Bone marrow (tissue), 2 donors: ENCODE results near the gene ABHD8.

ENCODE experiments used
- DNase-seq, 2 donors: peaks; one replicate each; lab custom pipeline; 2025; lab: John Stamatoyannopoulos, UW

Gene ABHD8

GRCh38 chr19:17321655-17322489 lies 18.6 kb upstream of the ABHD8 start:
- no peak for DNase-seq

- DNase-seq: no peak
Observed at GRCh38 chr19:17320435-17320834, 17.2 kb upstream of the ABHD8 start.

DNA sequence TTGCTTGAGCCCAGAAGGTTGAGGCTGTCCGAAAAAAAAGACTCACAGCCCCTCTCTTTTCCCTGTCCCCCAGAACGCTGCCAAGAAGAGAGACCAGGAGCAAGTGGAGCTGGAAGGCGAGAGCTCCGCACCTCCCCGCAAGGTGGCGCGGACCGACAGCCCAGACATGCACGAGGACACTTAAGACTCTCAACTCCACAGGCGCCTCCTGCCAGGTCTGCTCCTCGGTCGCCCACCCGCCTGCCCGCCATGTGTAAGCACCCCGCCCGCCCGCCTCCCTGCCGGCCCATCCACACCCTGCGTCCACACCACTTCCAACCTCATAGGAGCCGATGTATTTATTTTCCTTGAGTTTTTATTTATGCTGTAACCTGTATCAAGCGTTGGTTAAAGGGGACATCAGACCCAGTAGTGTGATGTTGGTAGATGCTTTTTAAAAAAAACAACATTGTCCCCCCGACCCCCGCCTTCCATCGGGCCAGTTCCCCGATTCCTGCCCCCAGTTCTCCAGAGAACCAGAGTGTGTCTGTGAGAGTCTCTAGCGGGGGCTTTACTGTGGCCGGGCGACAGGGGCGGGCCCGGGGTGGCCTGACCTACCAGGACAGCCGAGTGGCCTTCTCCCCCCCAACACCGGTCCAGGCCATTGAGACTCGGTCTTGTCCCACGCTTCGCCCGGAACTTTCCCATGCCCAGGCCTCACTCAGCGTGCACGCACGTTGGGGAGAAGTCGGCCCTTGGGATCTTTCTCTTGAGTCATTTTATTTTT lies 16.4 kb upstream of the ABHD8 start:
- no peak for DNase-seq

DNA sequence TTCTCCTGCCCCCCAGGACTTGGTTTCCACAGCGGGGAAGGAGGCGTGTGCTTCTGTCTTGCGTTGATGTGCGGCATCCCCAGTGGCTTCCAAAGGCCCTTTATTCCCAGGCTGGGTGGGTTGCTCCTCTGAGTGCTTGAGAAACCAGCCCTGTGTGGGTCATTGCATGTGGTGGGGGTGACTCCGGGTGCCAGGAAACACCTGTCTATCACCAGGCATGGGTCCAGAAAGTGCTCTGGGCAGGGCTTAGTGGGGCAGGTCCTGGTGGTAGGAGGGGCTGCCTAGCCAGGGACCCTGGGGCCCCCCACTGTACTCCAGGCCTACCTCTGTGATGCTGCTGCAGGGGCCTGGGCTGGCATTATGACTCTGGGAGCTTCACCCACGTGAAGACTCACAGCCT lies 15.7 kb upstream of the ABHD8 start:
- no peak for DNase-seq

GRCh38 chr19:17314007-17314593 lies 10.9 kb upstream of the ABHD8 start:
- DNase-seq: no peak

GRCh38 chr19:17312189-17313113 lies 9.2 kb upstream of the ABHD8 start:
- DNase-seq: no peak

- DNase-seq: no peak
Observed at GRCh38 chr19:17311455-17312188, 8.4 kb upstream of the ABHD8 start.

- DNase-seq: no peak
Observed at GRCh38 chr19:17309965-17310461, 6.8 kb upstream of the ABHD8 start.

DNA sequence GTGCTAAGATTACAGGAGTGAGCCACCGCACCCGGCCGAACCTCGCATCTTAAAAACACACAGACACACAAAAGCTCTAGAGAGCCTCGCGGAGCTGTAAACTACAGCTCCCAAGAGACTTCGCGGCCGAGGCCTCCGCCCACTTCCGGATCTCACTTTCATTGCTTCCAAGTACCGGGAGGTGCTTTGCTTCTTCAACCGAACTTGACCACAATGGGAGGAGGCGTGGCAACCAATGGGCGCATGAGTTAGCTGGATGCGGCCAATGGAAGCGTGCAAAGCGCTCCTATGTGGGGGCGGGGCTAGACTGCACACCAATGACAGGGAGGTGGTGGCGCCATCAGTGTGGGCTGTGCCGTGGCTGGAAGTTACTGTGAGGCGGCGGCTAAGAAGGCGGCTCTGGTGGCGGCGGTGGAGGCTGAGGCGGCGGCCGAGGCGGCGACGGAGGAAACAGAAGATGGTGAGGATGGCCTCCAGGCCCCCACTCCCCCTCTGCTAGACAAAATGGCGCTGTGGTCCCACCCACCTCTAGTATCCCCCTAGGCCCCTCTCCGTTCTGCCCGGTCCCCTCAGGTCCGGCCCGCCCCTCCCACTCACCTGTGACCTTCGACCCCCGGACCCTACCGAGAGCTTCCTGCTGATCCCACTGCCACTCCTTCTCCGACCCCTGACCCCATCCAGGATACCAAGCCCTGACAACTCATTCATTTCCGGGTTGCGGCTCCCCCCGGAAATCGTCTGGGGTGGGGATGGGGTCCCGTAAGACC lies 6.2 kb upstream of the ABHD8 start, which contains the start of gene DDA1:
Gene DDA1 (plus strand): TSS at position 366 of the 767 bp plus-strand sequence. CDS start 92 bp downstream, at position 458.
- DNase-seq: peak; percentile 78 to 99

DNA sequence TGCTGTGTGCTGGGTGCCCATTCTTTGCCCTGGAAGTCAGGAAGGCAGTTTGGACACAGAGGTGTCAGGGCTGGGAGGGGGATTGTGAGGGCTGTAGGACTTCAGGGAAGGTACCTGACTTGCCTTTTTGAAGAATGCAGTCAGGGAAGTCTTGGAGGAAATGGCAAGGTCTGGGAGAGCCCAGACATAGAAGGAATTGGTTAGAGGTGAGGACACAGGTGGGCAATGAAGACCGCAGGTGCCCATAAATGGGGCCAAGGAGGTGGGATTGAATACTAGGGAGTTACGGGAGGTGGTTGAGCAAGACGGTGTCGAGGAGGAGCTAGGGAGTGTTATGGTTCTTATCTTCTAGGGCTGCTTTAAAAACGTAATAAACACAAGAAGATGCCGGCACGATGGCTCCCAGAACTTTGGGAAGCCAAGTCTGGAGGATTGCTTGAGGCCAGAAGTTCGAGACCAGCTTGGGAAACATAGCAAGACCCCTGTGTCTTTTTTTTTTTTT lies 4.7 kb upstream of the ABHD8 start:
- DNase-seq: no peak

DNA sequence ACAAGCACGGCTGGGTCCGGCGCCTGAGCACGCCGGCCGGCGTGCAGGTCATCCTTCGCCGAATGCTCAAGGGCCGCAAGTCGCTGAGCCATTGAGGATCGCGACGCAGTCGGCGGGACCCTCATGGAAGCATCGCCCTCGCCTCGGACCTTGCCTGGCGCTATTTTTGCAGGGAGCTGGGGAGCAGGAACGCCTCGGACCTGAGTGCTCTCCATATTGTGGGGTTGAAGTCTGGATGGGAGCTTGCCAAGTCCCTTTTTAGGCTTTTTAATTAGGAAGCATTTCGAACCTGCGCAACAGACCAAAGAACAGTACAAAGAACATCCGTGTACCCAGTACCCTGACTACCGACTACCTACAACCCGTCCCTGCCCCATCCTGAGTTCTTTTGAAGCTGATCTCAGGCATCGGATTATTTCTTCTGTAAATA lies 3.1 kb upstream of the ABHD8 start:
- no peak for DNase-seq

DNA sequence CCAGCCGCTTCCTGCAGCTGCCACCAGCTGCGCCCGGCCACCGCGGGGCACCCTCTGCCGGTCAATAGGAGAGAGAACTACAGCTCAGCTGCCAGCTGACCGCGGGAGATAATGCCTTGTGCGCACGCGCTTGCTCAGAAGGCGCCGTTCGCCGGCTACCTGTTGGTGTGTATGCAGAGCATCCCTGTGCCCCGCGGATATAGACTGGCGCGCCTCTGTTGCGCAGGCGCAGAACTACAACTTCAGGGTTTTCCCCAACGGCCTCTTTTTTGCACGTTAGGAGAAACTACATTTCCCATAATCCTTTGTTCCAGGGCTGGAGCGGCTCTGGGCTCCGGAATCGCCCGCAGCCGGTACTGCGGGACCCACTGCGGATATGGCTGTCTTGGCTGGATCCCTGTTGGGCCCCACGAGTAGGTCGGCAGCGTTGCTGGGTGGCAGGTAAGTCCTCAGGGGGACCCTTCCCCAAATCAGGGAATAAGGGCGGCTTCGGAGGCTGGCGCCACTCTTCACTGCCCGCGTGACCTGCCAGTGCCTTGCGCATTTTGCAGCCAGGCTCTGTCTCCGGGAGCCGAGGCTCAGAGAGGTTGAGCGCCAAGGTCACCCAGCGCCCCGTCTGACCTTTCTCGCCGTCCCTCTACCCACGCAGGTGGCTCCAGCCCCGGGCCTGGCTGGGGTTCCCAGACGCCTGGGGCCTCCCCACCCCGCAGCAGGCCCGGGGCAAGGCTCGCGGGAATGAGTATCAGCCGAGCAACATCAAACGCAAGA lies 2.5 kb upstream of the ABHD8 start, which contains the start of gene MRPL34:
Gene MRPL34 (plus strand): TSS at position 356 of the 768 bp plus-strand sequence. CDS start 21 bp downstream, at position 377.
- DNase-seq: peak; percentile 79 to 99

DNA sequence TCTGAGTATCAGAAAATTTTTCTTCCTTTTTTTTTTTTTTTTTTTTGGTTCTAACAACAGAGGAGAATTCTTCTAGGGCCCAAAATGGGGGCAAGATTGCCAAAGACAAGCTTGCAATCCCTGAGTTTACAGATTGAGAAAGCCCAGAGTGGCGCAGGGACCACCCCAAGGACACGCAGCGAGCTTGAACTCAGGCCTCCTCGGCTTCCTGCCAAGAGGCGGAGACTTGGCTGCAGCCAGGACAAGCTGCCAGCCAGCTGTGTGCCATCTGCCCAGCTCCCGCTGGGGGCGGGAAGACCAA lies 1.9 kb upstream of the ABHD8 start:
- no peak for DNase-seq

- no peak for DNase-seq
Observed at GRCh38 chr19:17304386-17305215, 1.4 kb upstream of the ABHD8 start.

- DNase-seq: no peak
Observed at GRCh38 chr19:17303940-17304267, 679 bp upstream of the ABHD8 start.

- DNase-seq: peak; percentile 22 to 37
Observed at GRCh38 chr19:17302391-17303166, 646 bp downstream of the ABHD8 start.

DNA sequence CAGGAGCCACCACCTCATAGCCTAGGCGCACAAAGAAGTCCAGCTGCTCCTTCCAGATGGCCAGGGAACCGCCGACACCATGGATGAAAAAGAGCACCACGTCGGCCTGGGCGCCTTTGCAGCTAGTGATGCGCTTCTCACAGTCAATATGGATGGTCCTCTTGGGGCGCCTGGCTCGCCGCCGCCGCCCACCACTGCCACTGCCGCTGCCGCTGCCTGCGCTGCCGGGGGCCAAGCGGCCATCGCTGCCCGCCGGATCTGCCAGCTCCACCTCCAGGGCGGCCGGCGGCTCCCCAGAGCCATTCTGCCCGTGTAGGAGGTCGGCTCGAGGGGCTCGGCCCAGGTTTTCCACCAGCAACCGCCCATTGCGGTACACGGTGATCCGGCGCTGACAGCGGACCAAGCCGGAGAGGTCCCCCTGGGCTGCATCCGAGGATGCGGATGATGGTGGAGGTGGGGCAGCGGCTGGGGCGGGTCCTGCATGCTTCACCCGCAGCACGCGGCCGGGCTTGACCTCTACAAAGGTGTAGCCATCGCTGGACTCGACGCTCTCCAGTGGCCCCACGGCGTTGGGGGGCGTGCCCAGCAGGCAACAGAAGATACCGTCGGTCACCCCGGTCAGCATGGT lies 2.1 kb downstream of the ABHD8 start:
- no peak for DNase-seq
